GM19023 (cell line): ENCODE measurements around the gene CTSL.
"Not testable (repeated sequence)": the region's sequence is repeated elsewhere in the genome, so short reads cannot be mapped to it uniquely, and the experiment has no call there.

Experiments used
- ATAC-seq: cut with Tn5 transposase; IDR thresholded peaks from one replicate; pipeline ENCODE4 v1.9.1; 2021; ENCODE audit warnings: mild to moderate bottlenecking, moderate library complexity; ENCODE audit not compliant: unreplicated experiment

Gene CTSL

GRCh38 chr9:87751868-87752267 lies 25.9 kb downstream of the CTSL start:
- ATAC-seq: no peak

GRCh38 chr9:87753313-87753712 lies 27.4 kb downstream of the CTSL start:
- no peak for ATAC-seq

- not testable (repeated sequence) for ATAC-seq
Observed at GRCh38 chr9:87758330-87758729, 32.4 kb downstream of the CTSL start.

- ATAC-seq: not testable (repeated sequence)
Observed at GRCh38 chr9:87759980-87760379, 34.1 kb downstream of the CTSL start.

GRCh38 chr9:87760529-87760928 lies 34.6 kb downstream of the CTSL start:
- ATAC-seq: no peak

GRCh38 chr9:87763286-87763685 lies 37.4 kb downstream of the CTSL start:
- ATAC-seq: no peak

GRCh38 chr9:87765521-87765920 lies 39.6 kb downstream of the CTSL start:
- no peak for ATAC-seq

- no peak for ATAC-seq
Observed at GRCh38 chr9:87766697-87767096, 40.8 kb downstream of the CTSL start.

GRCh38 chr9:87770616-87771315 lies 44.8 kb downstream of the CTSL start:
- no peak for ATAC-seq

- no peak for ATAC-seq
Observed at GRCh38 chr9:87771316-87772006, 45.5 kb downstream of the CTSL start.

- ATAC-seq: no peak
Observed at GRCh38 chr9:87776481-87777379, 50.8 kb downstream of the CTSL start.

GRCh38 chr9:87778996-87779395 lies 53.1 kb downstream of the CTSL start:
- no peak for ATAC-seq
